GM12892 (cell line): Measurements from ENCODE around the gene IL17F.

ENCODE experiments used
- POLR2A ChIP-seq: IDR thresholded peaks from 2 replicates; pipeline ENCODE4 v1.6.1; 2011; ENCODE audit warnings: low read depth, low read length, control low read depth
- POLR2AphosphoS5 ChIP-seq: IDR thresholded peaks from 2 replicates; pipeline ENCODE4 v1.6.1; 2011; ENCODE audit warnings: low read depth, low read length, control low read depth

- TF ChIP-seq POLR2AphosphoS5: no peak
- TF ChIP-seq POLR2A: no peak
Measured at GRCh38 chr6:52231406-52232127, 12.7 kb downstream of the IL17F start.
